ENCODE results near the gene MYH7B. TPM values are rescaled to one million over a fixed set of nuclear protein-coding genes. Genes with fewer than 3 reads are reported as not detected.

Gene MYH7B
- total RNA-seq, 4 donors from 2014 or later, result 0.41 to 3.0 (median 0.51) TPM; not detected in 1

DNA sequence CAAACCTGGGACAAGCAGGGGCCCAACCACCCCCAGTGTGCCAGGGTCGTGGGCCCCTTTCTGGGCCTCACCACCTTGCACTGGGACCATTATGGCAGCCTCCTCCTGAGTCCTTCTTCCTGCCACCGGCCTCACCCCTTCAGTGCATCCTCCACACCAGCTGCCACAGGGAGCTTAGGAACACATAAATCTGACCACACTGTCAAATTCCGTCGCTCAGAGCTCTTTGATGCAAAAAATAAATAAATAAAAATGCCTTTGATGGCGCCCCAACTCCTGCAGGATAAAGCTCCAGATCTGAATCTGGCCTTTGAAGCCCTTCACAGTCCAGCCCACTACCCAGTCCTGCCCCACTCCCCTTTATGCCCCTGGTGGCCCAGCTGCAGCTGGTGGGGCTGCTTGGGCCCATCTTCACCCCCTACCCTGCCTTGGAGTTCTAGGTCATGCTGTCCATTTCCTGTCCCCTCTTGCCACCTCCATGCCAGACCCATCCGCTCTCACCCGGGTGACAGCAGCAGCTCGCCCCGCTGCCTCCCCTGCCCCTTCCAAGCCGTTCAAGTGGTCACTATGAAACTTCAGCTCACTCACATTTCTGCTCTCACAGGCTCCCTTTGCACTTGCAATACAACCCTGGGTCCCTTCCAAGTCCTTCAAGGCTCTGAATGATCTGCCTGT lies 16.0 kb downstream of the MYH7B start:
- Histone ChIP-seq H3K36me3 (no peaks in the 10 kb centered on the region), H3K4me1 (no peaks in the 10 kb centered on the region), H3K9me3 (no peaks in the 10 kb centered on the region), H3K27me3 (no peaks in the 10 kb centered on the region), H3K27ac (no peak overlapping the region), H3K4me3 (no peak overlapping the region)
- intact Hi-C loops (cut with DNase I; ENCODE audit: low total_unique reads), result no loop called here
- DNase-seq, result no peak
- TF ChIP-seq POLR2A (IDR thresholded peaks at IDR 0.05) (no peak), CTCF (IDR thresholded peaks at IDR 0.05) (no peak)

GRCh38 chr20:34974246-34974645 lies 18.6 kb downstream of the MYH7B start:
- Histone ChIP-seq H3K27me3 (no peaks in the 10 kb centered on the region), H3K27ac (no peak overlapping the region), H3K36me3 (no peaks in the 10 kb centered on the region), H3K4me1 (no peaks in the 10 kb centered on the region), H3K4me3 (no peak overlapping the region), H3K9me3 (no peaks in the 10 kb centered on the region)
- DNase-seq, result no peak
- TF ChIP-seq POLR2A (IDR thresholded peaks at IDR 0.05), result no peak
- TF ChIP-seq CTCF (IDR thresholded peaks at IDR 0.05), result no peak
- intact Hi-C loops (cut with DNase I; ENCODE audit: low total_unique reads), result no loop called here

- intact Hi-C loops (cut with DNase I; ENCODE audit: low total_unique reads), result no loop called here
- TF ChIP-seq CTCF (IDR thresholded peaks at IDR 0.05) (no peak), POLR2A (IDR thresholded peaks at IDR 0.05) (no peak)
- Histone ChIP-seq H3K36me3 (no peaks in the 10 kb centered on the region), H3K27me3 (no peaks in the 10 kb centered on the region), H3K9me3 (no peaks in the 10 kb centered on the region), H3K27ac (no peak overlapping the region), H3K4me3 (no peak overlapping the region), H3K4me1 (no peaks in the 10 kb centered on the region)
- DNase-seq, result no peak
These were observed 20.6 kb downstream of the MYH7B start for GRCh38 chr20:34976286-34976685.

- H3K27me3 ChIP-seq, result no peaks in the 10 kb centered on the region
- TF ChIP-seq CTCF (IDR thresholded peaks at IDR 0.05), result no peak
- TF ChIP-seq POLR2A (IDR thresholded peaks at IDR 0.05), result no peak
These were observed 21.9 kb downstream of the MYH7B start for GRCh38 chr20:34977365-34978091.

GRCh38 chr20:34978092-34978744 lies 22.6 kb downstream of the MYH7B start:
- peaks cover 0 to 3% of the 10 kb centered on the region in 2 donors for H3K27me3 ChIP-seq
- H3K36me3 ChIP-seq, result no peaks in the 10 kb centered on the region
- no peaks in the 10 kb centered on the region for H3K4me1 ChIP-seq
- intact Hi-C loops (cut with DNase I; ENCODE audit: low total_unique reads), result no loop called here
- no peak overlapping the region for H3K4me3 ChIP-seq
- TF ChIP-seq CTCF (IDR thresholded peaks at IDR 0.05) (no peak), POLR2A (IDR thresholded peaks at IDR 0.05) (no peak)
- no peak overlapping the region for H3K27ac ChIP-seq
- DNase-seq, result no peak
- H3K9me3 ChIP-seq, result no peaks in the 10 kb centered on the region

More at GRCh38 chr20:34977365-34978091, 21.9 kb downstream of the MYH7B start:
- no peak for DNase-seq
- no peaks in the 10 kb centered on the region for H3K36me3 ChIP-seq
- H3K4me1 ChIP-seq, result no peaks in the 10 kb centered on the region
- no peak overlapping the region for H3K4me3 ChIP-seq
- intact Hi-C loops (cut with DNase I; ENCODE audit: low total_unique reads), result no loop called here
- no peaks in the 10 kb centered on the region for H3K9me3 ChIP-seq
- H3K27ac ChIP-seq, result no peak overlapping the region

Measured in uterus (tissue), 4 donors.